Keratinocyte (primary cell): ENCODE measurements around the gene ACP7. TPM values are rescaled to one million over a fixed set of nuclear protein-coding genes. Genes with fewer than 3 reads are reported as not detected.

Experiments used
- DNase-seq: peaks from one replicate; pipeline ENCODE4 v3.0.0-alpha.2; 2011; ENCODE audit warnings: low read depth, missing footprints, low spot score
- FAIRE-seq: peaks from 2 replicates; lab custom pipeline; 2011; peaks lifted over from hg19 to GRCh38; lab: Jason Lieb, UNC
- H2AFZ ChIP-seq: 2 replicates; pipeline ENCODE4 v1.6.0; 2012; ENCODE audit warnings: low read length, control low read depth, inconsistent platforms; ENCODE audit not compliant: control insufficient read depth
- H3K27ac ChIP-seq: 2 replicates; pipeline ENCODE4 v1.5.1; 2011; ENCODE audit warnings: low read length; ENCODE audit not compliant: control insufficient read depth, insufficient read depth
- H3K27me3 ChIP-seq: 3 replicates; pipeline ENCODE4 v1.6.0; 2011; ENCODE audit warnings: low read length; ENCODE audit not compliant: control insufficient read depth, insufficient read depth; ENCODE audit errors: extremely low read depth
- H3K36me3 ChIP-seq, 2 experiments: 2 replicates in 1 of 2; 3 replicates in 1 of 2; pipeline ENCODE4 v1.5.1; 2011; ENCODE audit warnings: low read length in 2 of 2, mild to moderate bottlenecking in 1 of 2; ENCODE audit not compliant: control insufficient read depth in 2 of 2, insufficient read depth in 2 of 2; ENCODE audit errors: extremely low read depth in 1 of 2
- H3K4me1 ChIP-seq: 3 replicates; pipeline ENCODE4 v1.5.1; 2011; ENCODE audit warnings: low read length; ENCODE audit not compliant: control insufficient read depth, insufficient read depth; ENCODE audit errors: extremely low read depth
- H3K4me2 ChIP-seq: 3 replicates; pipeline ENCODE4 v1.6.0; 2011; ENCODE audit warnings: low read depth, low read length; ENCODE audit not compliant: control insufficient read depth, insufficient read depth; ENCODE audit errors: extremely low read depth
- H3K4me3 ChIP-seq, 3 experiments: fragments of 200-600 bp in 1 of 3; sonication (generic) in 1 of 3; 2 replicates in 2 of 3; 3 replicates in 1 of 3; pipeline ENCODE4 v1.5.1; 2011 to 2016; ENCODE audit warnings: low read length in 3 of 3, mild to moderate bottlenecking in 3 of 3, control low read depth in 2 of 3, inconsistent platforms in 1 of 3, low read depth in 1 of 3, mixed read lengths in 1 of 3, mixed run types in 1 of 3, moderate library complexity in 1 of 3; ENCODE audit not compliant: control insufficient read depth in 2 of 3, insufficient read depth in 2 of 3; ENCODE audit errors: extremely low read depth in 1 of 3
- H3K79me2 ChIP-seq: 2 replicates; pipeline ENCODE4 v1.6.0; 2012; ENCODE audit warnings: low read length; ENCODE audit not compliant: control insufficient read depth, insufficient read depth
- H3K9ac ChIP-seq: 3 replicates; pipeline ENCODE4 v1.6.0; 2011; ENCODE audit warnings: low read length; ENCODE audit not compliant: control insufficient read depth, insufficient read depth; ENCODE audit errors: extremely low read depth
- H3K9me1 ChIP-seq: 3 replicates; pipeline ENCODE4 v1.6.0; 2011; ENCODE audit warnings: low read length; ENCODE audit not compliant: control insufficient read depth, insufficient read depth; ENCODE audit errors: extremely low read depth
- H3K9me3 ChIP-seq: 2 replicates; pipeline ENCODE4 v1.5.1; 2012; ENCODE audit warnings: low read depth, low read length; ENCODE audit not compliant: control insufficient read depth
- H4K20me1 ChIP-seq: 3 replicates; pipeline ENCODE4 v1.6.0; 2011; ENCODE audit warnings: low read length; ENCODE audit not compliant: control insufficient read depth, insufficient read depth; ENCODE audit errors: extremely low read depth
- CTCF ChIP-seq, 3 experiments: IDR thresholded peaks in 1 of 3; conservative IDR thresholded peaks in 1 of 3; optimal IDR thresholded peaks in 1 of 3; 2 replicates in 2 of 3; 3 replicates in 1 of 3; pipeline versions ENCODE3 to v1.5.1; 2011; ENCODE audit warnings: low read length in 3 of 3, mild to moderate bottlenecking in 3 of 3, moderate library complexity in 2 of 3, control low read depth in 1 of 3, inconsistent platforms in 1 of 3; ENCODE audit not compliant: insufficient read depth in 2 of 3; ENCODE audit errors: extremely low read depth in 1 of 3
- EZH2 ChIP-seq: IDR thresholded peaks from one replicate; pipeline ENCODE4 v1.6.1; 2012; ENCODE audit warnings: inconsistent platforms, mild to moderate bottlenecking, low read length, moderate library complexity
- dilution Hi-C: fragments of 300-500 bp; cut with MboI; formaldehyde crosslinking; loops from one replicate; pipeline ENCODE4 v1.7.0; 2020; ENCODE audit warnings: low sequenced_read_pairs; ENCODE audit not compliant: extremely low pct_ligation_motif_present
- polyA plus RNA-seq, 5 experiments: library from polyadenylated mRNA; depleted of rRNA in 3 of 5; stranded (reverse) in 3 of 5; stranded (forward) in 1 of 5; unstranded in 1 of 5; fragments of >200 nt; gene quantifications; 1 replicate in 1 of 5; 2 replicates in 3 of 5; 3 replicates in 1 of 5; pipeline versions ENCODE4 v1.2.1 to v1.2.3, GENCODE V29; 2011 to 2012; ENCODE audit warnings: missing spikeins in 2 of 5, low read depth in 1 of 5, low replicate concordance in 1 of 5

The ACP7 gene
- polyA plus RNA-seq, 1 donor (not counting 4 experiments of a cell fraction or from before 2014, with no cell fraction given), result 0.09 TPM

DNA sequence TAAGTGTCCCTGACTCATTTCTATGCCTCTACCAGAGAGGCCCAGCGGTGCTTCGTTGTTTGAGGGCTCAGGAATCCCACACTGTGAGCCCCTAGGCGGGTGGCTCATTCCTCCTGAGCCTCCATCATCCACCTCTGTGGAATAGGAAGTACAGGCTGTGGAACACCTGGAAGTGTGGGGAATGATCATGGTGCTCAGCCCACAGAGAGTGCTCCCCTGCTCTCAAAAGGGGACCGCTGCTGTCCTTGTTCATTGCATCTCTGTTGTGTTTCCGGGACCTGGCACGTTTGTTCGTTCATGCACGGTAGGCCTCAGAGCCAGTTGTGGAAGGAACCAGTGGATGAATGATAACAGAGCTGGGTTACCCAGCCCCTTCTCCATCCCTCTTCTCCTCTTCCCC lies 1.2 kb downstream of the ACP7 start:
- no peak overlapping the region for H3K9ac ChIP-seq
- DNase-seq (no peak), FAIRE-seq (no peak)
- peaks cover 15% of the 10 kb centered on the region for H3K4me1 ChIP-seq
- no peak overlapping the region for H2AFZ ChIP-seq
- H3K9me1 ChIP-seq, result no peaks in the 10 kb centered on the region
- H3K79me2 ChIP-seq, result no peaks in the 10 kb centered on the region
- no peak overlapping the region for H3K4me3 ChIP-seq
- dilution Hi-C loops, result no loop called here
- no peak overlapping the region for H3K4me2 ChIP-seq
- no peaks in the 10 kb centered on the region for H4K20me1 ChIP-seq
- no peaks in the 10 kb centered on the region for H3K9me3 ChIP-seq
- no peaks in the 10 kb centered on the region for H3K27me3 ChIP-seq
- TF ChIP-seq CTCF (optimal IDR thresholded peaks at IDR 0.05 in 1 of 3, IDR thresholded peaks at IDR 0.05 in 1 of 3, conservative IDR thresholded peaks at IDR 0.05 in 1 of 3; ENCODE audit: extremely low read depth in 1 of 3, insufficient read depth in 2 of 3, low read length in 3 of 3) (no peak), EZH2 (no peak)
- no peak overlapping the region for H3K27ac ChIP-seq
- no peaks in the 10 kb centered on the region for H3K36me3 ChIP-seq

DNA sequence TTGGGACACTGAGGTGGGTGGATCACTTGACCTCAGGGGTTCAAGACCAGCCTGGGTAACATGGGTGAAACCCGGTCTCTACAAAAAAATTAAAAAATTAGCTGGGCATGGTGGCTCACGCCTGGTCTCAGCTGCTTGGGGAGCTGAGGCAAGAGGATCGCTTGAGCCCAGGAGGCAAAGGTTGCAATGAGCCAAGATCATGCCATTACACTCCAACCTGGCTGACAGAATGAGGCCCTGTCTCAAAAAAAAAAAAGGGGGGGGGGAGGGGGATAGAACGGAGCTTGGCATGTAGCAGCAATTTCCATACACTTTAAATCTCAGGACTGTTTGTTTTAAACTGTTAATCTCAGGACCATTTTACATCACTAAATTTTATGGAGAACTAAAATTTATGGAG lies 2.2 kb downstream of the ACP7 start:
- Histone ChIP-seq H3K79me2 (no peaks in the 10 kb centered on the region), H3K4me1 (peaks cover 15% of the 10 kb centered on the region), H3K27ac (no peak overlapping the region), H2AFZ (no peak overlapping the region), H3K9me1 (no peaks in the 10 kb centered on the region), H3K9me3 (no peaks in the 10 kb centered on the region), H3K4me3 (no peak overlapping the region), H3K9ac (no peak overlapping the region), H3K27me3 (no peaks in the 10 kb centered on the region), H3K4me2 (no peak overlapping the region), H3K36me3 (no peaks in the 10 kb centered on the region), H4K20me1 (no peaks in the 10 kb centered on the region)
- DNase-seq, result no peak
- no peak for TF ChIP-seq EZH2
- TF ChIP-seq CTCF (optimal IDR thresholded peaks at IDR 0.05 in 1 of 3, IDR thresholded peaks at IDR 0.05 in 1 of 3, conservative IDR thresholded peaks at IDR 0.05 in 1 of 3; ENCODE audit: extremely low read depth in 1 of 3, insufficient read depth in 2 of 3, low read length in 3 of 3), result no peak
- dilution Hi-C loops, result no loop called here
- no peak for FAIRE-seq
